HL-60/S4 (cell line): ENCODE results near the gene GPR149.

ENCODE experiments used
- in situ Hi-C: fragments of 300-500 bp; cut with MboI; formaldehyde crosslinking; loops from 2 replicates; pipeline ENCODE4 v1.14.3; 2022; ENCODE audit warnings: low sequenced_read_pairs

The GPR149 gene

DNA sequence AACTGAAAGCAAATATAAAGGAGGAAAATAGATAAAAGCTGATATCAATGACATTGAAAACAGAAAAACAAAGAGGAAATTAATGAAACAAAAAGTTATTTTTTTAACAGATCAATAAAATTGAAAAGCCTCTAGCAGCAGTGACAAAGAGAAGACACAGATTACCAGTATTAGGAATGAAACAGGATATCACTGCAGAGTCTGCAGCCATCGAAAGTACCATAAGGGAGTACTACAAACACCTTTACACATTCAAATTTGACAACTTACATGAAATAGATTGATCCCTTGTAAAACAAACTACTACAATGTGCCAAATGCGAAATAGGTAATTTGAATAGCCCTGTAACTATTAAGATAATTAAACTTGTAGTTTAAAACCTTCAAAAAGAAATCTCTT is 80.8 kb downstream of the GPR149 start:
- in situ Hi-C loops = loop anchor here (25.0 kb wide), 1 partner anchor 963 kb away; no protein-coding TSS in a partner anchor

DNA sequence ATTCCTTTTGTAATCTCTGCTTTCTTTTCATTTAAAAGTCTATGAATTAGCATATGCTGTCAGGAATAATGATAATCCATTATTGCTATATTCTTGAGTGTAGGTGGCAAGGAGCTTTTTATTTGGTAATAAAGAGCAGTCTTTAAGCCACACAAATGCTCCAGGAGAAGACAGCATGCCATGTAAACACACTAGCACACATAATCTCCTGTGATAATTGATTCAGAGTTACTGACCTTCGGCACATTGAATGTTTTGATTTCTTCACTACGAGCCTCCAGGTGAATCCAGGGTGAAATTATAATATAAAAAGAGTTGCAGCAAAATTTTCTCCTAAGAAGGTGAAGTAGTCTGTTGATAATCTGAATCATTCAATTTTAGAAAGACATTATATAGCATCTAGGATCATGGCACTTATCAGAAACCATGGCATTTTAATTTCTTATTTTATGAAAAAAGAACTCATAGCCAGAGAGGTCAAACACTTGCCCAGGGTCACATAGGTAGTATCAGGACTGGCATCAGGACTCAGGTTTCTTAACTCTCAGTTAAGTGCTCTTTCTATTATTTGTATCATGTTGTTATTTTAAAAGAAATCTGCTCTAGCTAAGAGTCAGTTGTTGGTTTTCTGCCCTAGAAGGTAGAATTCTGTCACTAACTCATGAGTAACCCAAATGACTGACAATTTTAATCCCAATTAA is 84.4 kb downstream of the GPR149 start:
- in situ Hi-C loops = loop anchor here (25.0 kb wide), 1 partner anchor 967 kb away; no protein-coding TSS in a partner anchor

DNA sequence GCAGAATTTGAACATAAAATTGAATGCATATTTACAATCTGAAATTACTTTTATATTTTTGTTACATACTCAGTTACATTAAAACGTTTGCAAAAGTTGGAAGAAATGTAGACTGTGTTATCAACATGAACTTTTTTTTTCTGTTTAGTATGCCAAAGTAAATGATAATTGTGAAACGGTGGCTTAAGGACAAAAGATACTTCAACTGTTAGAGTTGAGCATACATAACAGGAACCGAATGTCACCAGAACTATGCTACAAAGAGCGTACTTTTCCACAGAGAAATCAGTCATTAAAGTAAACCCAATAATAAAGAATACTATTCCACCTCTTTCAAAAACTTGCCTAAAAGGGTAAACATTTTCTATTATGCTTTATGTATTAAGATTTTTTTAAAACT is 91.4 kb downstream of the GPR149 start:
- in situ Hi-C loops = loop anchor here (25.0 kb wide), 1 partner anchor 974 kb away; no protein-coding TSS in a partner anchor

DNA sequence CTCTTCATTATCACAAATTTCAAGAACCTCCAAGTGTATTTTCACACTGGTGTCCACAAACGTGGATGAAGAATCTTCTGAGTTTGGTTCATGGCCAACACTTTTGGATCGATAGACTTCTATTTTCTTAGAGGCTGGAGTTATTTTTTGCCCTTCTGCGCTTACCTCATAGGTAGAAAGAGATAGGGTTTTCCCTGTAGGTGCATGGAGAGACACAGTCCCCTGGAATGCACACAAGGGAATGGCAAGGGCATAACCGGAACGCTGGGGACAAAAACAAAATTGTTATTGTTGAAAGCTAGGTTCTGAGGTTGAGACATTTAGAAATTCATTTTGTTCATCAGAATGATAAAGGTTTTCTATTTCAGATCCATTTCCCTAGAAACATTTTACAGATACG is 92.0 kb downstream of the GPR149 start:
- in situ Hi-C loops = loop anchor here (25.0 kb wide), 1 partner anchor 974 kb away; no protein-coding TSS in a partner anchor

DNA sequence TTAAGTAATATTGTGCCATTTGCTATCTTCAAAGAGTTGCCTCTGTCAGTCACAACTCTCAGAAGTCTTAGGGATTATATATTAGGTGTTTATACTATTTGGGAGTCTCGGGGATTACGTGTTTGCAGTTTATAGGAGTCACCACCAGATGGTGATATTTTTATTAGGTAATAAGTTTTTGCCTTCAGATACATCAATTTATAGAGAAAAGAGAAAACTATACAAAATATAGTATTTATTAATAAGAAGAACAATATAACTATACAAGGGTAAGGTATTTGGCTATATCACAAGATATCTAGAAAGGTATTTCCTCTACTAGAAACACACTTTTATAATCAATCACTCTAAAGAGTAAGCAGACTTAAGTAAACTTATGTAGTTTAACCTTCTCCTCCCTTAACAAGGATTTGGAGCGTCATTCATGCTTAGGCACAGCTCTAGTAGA is 95.0 kb downstream of the GPR149 start:
- in situ Hi-C loops = loop anchor here (25.0 kb wide), 1 partner anchor 977 kb away; no protein-coding TSS in a partner anchor

DNA sequence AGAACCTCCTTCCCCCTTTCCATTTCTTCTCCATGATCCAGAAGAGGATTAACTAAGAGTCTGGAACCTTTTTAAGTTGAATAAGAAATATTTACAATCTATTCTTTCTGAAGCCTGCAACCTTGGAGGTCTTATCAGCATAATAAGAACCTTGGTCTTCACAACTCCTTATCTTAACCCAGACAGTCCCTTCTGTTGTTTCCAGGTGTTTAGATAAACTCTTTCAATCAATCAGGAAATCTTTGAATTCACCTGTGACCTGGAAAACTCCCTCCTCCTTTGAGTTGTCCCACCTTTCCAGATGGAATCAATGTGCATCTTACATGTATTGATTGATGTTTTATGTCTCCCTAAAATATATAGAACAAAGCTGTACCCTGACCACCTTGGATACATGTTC is 102.1 kb downstream of the GPR149 start:
- in situ Hi-C loops = loop anchor here (25.0 kb wide), 1 partner anchor 984 kb away; no protein-coding TSS in a partner anchor

DNA sequence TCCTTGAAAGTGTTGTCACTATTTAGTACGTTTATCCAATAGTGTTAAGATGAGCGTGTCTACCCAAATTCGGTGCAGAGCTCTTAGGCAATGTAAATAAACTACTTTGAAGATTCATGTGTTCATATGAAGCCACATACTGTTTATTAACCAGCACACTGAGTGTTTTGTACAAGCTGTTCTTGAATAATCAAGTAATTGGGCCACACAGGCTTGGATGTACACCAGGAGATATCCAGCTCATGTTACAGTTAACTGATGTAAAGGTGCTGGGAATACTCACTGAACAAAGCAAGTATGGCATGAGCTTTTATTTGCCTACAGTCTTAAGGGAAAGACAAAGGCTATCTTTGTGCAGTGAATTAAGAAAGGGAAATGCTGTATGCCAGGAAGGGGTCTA is 105.1 kb downstream of the GPR149 start:
- in situ Hi-C loops = loop anchor here (25.0 kb wide), 1 partner anchor 987 kb away; no protein-coding TSS in a partner anchor

DNA sequence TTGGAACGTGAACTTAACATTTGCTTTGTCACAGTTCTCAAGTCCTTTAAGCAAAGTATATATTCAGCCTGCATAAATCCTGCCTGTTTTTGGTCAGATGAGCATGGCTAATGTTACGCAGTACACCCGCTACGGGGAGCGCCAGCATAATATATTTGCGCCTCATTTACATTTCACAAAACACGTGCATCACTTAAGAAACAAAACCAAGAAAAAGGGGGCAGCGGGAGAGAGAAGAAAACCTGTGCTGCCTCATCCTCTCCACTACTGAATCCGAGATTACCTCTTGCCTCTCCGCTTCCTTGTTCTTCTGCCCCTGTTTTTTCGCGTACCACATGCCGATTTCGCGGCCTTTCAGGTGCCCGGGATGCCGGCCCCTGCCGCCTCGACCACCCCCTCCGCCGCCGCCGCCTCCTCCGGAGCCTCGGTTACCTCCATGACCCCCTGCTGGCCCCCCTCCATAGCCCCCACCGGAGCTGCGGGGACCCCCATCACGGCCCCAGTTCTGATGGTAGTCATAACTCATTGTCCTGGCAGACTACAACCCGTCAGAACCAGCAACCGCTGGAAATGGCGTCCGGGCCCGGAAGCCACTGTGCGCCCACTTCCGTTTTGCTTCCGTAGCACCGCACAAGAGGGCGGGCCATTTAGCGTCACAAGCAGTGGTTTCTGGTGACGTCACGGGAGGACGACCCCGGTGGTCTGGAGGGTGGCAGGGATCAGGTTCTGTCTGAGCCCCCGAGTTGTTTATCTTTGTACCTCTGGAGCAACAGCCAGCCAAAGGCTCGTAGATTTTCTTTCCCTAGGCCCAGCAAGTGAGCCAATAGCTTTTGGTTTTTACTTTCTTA is 105.9 kb downstream of the GPR149 start, which contains the start of gene DHX36:
TSS of gene DHX36 (minus strand) at position 597 of the 848 bp plus-strand sequence. CDS start at position 526, 71 bp downstream.
- in situ Hi-C loops = no loop called here

DNA sequence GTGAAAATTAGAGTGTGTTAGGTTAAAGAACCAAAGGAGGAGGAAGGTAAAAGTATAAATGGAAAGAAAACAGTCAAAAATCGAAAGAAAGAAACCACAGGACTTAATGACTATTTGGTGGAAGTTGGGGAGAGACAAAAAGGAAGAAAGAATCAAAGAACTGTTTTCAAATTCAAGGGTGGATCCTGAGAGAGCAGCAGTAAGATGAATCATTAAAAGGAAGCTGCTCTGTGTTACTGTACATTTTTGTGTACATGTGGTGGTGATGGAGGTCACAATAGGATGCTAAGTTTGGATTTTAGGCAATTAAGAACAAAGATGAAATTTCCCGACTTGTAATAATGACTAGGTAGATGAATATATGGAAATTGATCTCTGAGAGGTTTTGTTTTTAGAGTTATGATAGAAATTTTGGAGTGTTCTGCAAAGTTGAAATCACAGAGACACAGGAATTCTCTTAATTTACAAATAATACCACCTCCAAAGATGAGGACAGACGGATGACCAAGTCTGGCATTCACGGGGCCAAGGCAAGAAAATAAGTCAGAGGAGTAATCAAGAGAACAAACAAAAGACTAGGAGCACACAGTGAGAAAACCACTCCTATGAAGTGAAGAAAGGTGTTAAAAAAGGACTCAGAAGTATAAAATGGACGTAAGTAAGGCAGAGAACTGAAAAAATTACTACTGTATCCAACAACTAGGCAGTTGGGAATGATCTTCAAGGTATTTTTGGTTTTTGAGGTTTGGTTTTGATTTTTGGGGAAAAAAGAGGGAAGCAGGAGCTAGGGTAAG is 112.8 kb downstream of the GPR149 start:
- in situ Hi-C loops = no loop called here

DNA sequence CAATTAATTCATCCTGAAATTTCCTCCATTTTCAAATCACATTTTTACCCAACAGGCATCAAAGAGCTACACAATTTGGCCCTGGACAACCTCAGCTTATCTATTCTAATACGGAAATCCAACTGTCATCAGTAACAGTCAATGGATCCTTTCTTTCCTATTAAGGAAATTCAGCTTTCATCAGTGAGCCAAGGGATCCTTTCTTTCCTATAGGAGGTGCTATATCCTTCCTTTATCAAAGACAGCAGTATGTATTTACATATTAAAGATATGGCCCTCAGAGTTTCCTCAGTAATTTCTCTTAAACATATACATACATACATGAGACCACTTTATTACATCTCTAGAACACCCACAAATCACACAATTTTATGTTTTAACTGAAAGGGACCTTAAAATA is 115.8 kb downstream of the GPR149 start:
- in situ Hi-C loops = no loop called here

DNA sequence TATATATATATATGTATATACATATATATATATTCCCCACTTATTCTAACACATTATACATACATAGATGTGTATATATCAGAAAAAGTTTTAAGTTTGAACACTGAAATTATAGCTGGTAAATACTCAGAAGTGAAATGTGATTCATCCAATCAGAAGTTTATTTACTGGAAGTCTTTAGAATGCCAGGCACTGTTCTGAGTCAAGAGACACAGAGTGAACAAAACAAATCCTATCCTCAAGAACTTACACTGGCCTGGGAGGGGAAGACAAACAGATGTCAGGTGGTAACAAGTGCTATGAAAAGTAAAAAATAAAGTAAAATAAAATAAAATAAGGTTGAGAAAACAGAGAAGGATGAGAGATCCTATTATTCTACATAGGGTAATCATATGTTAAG is 119.2 kb downstream of the GPR149 start:
- in situ Hi-C loops = no loop called here

DNA sequence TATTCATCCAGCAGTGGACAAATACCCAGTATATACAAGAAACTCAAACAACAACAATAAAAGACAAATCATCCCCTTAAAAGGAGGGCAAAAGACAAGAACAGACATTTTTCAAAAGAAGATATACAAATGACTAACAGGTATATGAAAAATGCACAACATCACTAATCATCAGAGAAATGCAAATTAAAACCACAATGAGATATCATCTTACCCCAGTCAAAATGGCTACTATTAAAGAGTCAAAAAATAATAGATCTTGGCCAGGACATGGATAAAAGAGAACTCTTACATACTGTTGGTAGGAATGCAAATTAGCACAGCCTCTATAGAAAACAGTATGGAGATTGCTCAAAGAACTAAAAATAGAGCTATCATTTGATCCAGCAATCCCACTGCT is 122.6 kb downstream of the GPR149 start:
- in situ Hi-C loops = no loop called here

DNA sequence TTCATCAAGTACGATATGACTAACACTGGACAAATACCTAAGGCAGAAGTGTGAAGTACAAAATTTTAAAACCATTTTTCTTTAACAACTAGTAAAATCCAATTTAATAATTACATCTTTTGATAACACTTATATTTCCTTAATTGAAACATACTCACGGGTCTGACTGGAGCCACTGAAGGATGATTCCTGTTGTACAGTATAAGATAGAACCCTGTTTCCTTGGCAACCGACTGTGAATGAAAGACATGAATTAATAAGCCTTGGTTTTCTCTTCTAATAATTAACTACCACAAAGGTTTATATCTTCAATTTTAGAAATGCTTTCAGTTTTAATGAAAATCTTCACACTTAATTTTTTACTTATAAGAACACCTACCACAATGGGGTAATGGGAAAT is 125.1 kb downstream of the GPR149 start:
- in situ Hi-C loops = no loop called here

DNA sequence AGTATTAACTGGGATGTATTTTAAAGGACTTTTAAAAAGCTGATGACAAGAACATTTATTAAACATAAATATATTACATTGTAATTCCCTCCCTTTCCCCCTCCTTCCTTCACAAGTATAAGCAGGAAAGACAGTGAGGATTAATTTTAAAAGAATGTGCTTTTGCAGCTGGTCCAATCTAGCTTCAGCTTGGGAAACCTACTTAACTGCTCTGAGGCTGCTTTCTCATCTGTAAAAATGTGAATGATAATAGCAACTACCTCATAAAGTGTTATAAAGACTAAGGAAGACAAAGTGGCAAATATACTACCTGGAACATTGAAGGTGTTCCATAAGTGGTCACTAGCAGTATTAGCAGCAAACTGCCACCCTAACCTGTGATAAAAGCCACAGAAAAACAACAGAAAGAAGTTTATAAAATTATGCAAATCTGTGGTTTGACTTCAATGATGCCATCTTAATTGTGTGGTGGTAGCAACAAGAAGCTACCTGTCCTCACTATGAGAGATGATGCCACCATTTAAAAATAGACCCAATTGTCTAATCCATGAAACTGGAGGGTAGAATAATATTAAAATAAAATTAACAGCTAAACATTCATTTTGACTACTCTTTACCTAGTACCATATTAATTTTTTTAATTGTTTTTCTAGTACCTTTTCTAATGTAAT is 125.7 kb downstream of the GPR149 start:
- in situ Hi-C loops = no loop called here

DNA sequence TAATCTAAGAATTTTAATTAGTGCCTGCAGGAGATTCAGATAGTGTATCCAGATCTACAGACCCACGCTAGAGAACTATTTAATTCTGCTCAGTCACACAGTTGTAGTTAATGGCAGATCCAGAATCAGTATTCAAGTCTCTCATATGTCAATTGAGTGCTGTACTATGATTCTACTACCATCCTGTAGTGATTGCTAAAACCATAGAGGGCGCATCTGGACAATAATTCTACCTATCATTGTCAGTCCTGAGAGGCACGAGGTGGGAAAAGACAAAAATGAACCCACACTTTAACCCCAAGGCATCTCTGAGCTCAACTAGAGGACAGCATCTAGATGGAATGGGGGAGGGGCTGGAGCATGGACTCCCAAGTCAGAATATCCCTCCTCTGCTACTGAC is 128.4 kb downstream of the GPR149 start:
- in situ Hi-C loops = no loop called here

DNA sequence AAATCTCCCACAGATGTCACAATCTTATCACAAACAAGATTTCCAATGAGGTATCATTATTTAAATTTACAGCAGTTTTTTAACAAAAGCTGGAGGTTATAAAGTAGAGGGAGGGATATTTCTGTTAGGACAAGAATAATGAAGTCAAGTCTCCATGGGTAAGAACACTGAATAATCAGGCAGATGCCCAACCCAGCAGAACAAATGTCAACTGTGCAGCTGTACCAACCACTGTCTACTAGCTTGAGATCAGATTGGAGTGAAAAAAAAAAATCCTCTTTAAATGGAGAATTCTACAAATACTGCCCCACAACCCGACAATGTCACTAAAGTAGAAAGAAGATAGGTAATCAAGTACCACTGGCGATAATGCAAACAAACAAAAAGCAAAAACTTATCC is 136.0 kb downstream of the GPR149 start:
- in situ Hi-C loops = no loop called here

DNA sequence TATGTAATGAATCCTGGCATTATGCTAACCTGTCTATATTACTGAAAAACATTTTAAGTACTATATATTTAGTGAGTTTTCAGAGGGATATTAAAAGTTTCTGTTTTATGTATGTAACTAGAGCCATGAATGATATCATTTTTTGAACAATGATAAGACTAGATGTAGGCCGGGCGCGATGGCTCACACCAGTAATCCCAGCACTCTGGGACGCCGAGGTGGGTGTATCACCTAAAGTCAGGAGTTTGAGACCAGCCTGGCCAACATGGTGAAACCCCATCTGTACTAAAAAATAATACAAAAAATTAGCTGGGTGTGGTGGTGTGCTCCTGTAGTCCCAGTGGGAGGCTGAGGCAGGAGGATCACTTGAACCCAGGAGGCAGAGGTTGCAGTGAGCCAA is 139.8 kb downstream of the GPR149 start:
- in situ Hi-C loops = no loop called here
